CD14-positive monocyte (primary cell): ENCODE data around the gene INO80E. TPM values are rescaled to one million over a fixed set of nuclear protein-coding genes. Genes with fewer than 3 reads are reported as not detected.

ENCODE experiments used
- DNase-seq, 3 donors: peaks; one replicate each; pipeline ENCODE4 v3.0.0-alpha.2; 2011 to 2022
- H2AFZ ChIP-seq: 2 replicates; pipeline ENCODE4 v1.6.0; 2012; ENCODE audit warnings: mild to moderate bottlenecking, low read depth, low read length, inconsistent platforms; ENCODE audit not compliant: insufficient read depth, poor library complexity, severe bottlenecking
- H3K27ac ChIP-seq, 2 donors: 1 replicate in 1 of 2; 2 replicates in 1 of 2; pipeline ENCODE4 v1.5.1; 2012 to 2013; ENCODE audit warnings: low read length in 2 of 2, control low read depth in 1 of 2, inconsistent platforms in 1 of 2, low read depth in 1 of 2, mild to moderate bottlenecking in 1 of 2
- H3K27me3 ChIP-seq, 2 donors: one replicate each; pipeline versions ENCODE4 v1.6.0 to v1.6.1; 2011 to 2013; ENCODE audit warnings: low read length in 2 of 2; ENCODE audit not compliant: control insufficient read depth in 2 of 2, insufficient read depth in 2 of 2
- H3K36me3 ChIP-seq, 2 donors: replicated peaks in 1 of 2; 1 replicate in 1 of 2; 2 replicates in 1 of 2; pipeline versions ENCODE4 v1.5.1 to v1.6.1; 2012 to 2013; ENCODE audit warnings: low read length in 2 of 2, control low read depth in 1 of 2, inconsistent platforms in 1 of 2, mild to moderate bottlenecking in 1 of 2; ENCODE audit not compliant: insufficient read depth in 2 of 2, control insufficient read depth in 1 of 2
- H3K4me1 ChIP-seq, 2 donors: 1 replicate in 1 of 2; 2 replicates in 1 of 2; pipeline versions ENCODE4 v1.5.1 to v1.6.1; 2012 to 2013; ENCODE audit warnings: low read length in 2 of 2, control low read depth in 1 of 2, inconsistent platforms in 1 of 2, mild to moderate bottlenecking in 1 of 2, moderate library complexity in 1 of 2; ENCODE audit not compliant: insufficient read depth in 2 of 2, control insufficient read depth in 1 of 2
- H3K4me2 ChIP-seq: replicated peaks from 2 replicates; pipeline ENCODE3; 2012; ENCODE audit warnings: low read length, moderate library complexity, mild to moderate bottlenecking; ENCODE audit not compliant: poor library complexity, severe bottlenecking; ENCODE audit errors: extremely low read depth
- H3K4me3 ChIP-seq, 3 experiments: fragments of 200-600 bp in 1 of 3; sonication (generic) in 1 of 3; replicated peaks in 1 of 3; 1 replicate in 2 of 3; 2 replicates in 1 of 3; pipeline ENCODE4 v1.5.1; 2011 to 2013; ENCODE audit warnings: low read length in 3 of 3, mild to moderate bottlenecking in 3 of 3, control low read depth in 2 of 3, low read depth in 2 of 3, inconsistent platforms in 1 of 3, moderate library complexity in 1 of 3
- H3K79me2 ChIP-seq: 2 replicates; pipeline ENCODE4 v1.6.0; 2012; ENCODE audit warnings: mild to moderate bottlenecking, control low read depth, inconsistent platforms, low read length, moderate library complexity; ENCODE audit not compliant: insufficient read depth
- H3K9ac ChIP-seq: 2 replicates; pipeline ENCODE4 v1.6.0; 2017; ENCODE audit warnings: low read length, mild to moderate bottlenecking; ENCODE audit not compliant: insufficient read depth, poor library complexity, severe bottlenecking
- H3K9me3 ChIP-seq, 2 donors: replicated peaks in 1 of 2; 1 replicate in 1 of 2; 2 replicates in 1 of 2; pipeline versions ENCODE4 v1.5.1 to v1.6.1; 2012 to 2013; ENCODE audit warnings: low read length in 2 of 2, control low read depth in 1 of 2; ENCODE audit not compliant: control insufficient read depth in 1 of 2, insufficient read depth in 1 of 2
- H4K20me1 ChIP-seq: 2 replicates; pipeline ENCODE4 v1.6.0; 2012; ENCODE audit warnings: mild to moderate bottlenecking, low read length, control low read depth, moderate library complexity; ENCODE audit not compliant: insufficient read depth
- H3K27ac Mint-ChIP-seq, 7 donors: one replicate each; pipeline ENCODE4 v1.8.0; 2020; ENCODE audit warnings: mild to moderate bottlenecking in 7 of 7, mixed read lengths in 7 of 7, moderate library complexity in 6 of 7, inconsistent platforms in 2 of 7
- H3K27me3 Mint-ChIP-seq, 3 donors: one replicate each; pipeline ENCODE4 v1.8.0; 2021 to 2022; ENCODE audit warnings: low read depth in 3 of 3, mild to moderate bottlenecking in 3 of 3, mixed read lengths in 3 of 3, moderate library complexity in 3 of 3, inconsistent platforms in 1 of 3
- H3K36me3 Mint-ChIP-seq, 2 donors: one replicate each; pipeline ENCODE4 v1.8.0; 2020; ENCODE audit warnings: mixed read lengths in 2 of 2, inconsistent platforms in 1 of 2, mild to moderate bottlenecking in 1 of 2
- H3K4me1 Mint-ChIP-seq: one replicate; pipeline ENCODE4 v1.8.0; 2020; ENCODE audit warnings: mild to moderate bottlenecking, mixed read lengths
- H3K4me3 Mint-ChIP-seq, 2 donors: one replicate each; pipeline ENCODE4 v1.8.0; 2020; ENCODE audit warnings: mild to moderate bottlenecking in 2 of 2, mixed read lengths in 2 of 2, moderate library complexity in 1 of 2
- H3K9me3 Mint-ChIP-seq, 7 donors: one replicate each; pipeline ENCODE4 v1.8.0; 2020 to 2022; ENCODE audit warnings: mixed read lengths in 7 of 7, mild to moderate bottlenecking in 6 of 7, moderate library complexity in 6 of 7, inconsistent platforms in 2 of 7
- WGBS: methylation state at CpG from one replicate; pipeline ENCODE4 v1.1.5; 2013; ENCODE audit warnings: missing lambda C conversion rate; ENCODE audit not compliant: insufficient coverage; 5-methylcytosine and 5-hydroxymethylcytosine counted together
- intact Hi-C, 2 donors: fragments of 100-400 bp; cut with micrococcal nuclease; formaldehyde crosslinking; loops; one replicate each; pipeline versions ENCODE4 v1.15.0 to v1.15.1; 2023
- polyA plus RNA-seq, 3 donors: library from polyadenylated mRNA; depleted of rRNA in 1 of 3; unstranded in 2 of 3; stranded (reverse) in 1 of 3; fragments of 300-500 nt in 2 of 3; fragments of >200 nt in 1 of 3; fragmentation: Illumina TruSeq in 2 of 3; gene quantifications; 1 replicate in 2 of 3; 2 replicates in 1 of 3; pipeline ENCODE4 v1.2.3, GENCODE V29; 2012 to 2021
- TF ChIP-seq, protein P1 (sequence below): fragments of 200-600 bp; IDR thresholded peaks from one replicate; pipeline ENCODE4 v1.8.0; 2022; ENCODE audit warnings: antibody characterized with exemption, mild to moderate bottlenecking

Gene INO80E
- polyA plus RNA-seq, 3 donors, result 2.8 to 57.6 (median 3.5) TPM

DNA sequence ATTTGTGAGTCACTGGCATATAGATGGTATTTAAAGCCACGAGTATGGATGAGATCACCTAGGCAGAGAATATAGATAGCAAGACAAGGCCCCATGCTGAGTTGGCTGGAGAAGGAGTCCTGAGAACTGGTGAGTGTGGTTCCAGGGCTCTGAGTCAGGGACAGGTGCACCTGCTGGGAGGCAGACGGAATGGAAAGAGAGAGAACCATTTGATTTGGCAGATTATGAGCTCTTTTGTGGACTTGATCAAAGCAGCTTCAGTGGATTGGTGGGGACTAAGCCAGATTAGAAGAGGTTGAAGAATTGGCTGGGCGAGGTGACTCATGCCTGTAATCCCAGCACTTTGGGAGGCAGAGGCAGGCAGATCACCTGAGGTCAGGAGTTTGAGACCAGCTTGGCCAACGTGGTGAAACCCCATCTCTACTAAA is 22.7 kb downstream of the INO80E start:
- Histone ChIP-seq H3K36me3 (no peaks in the 10 kb centered on the region), H3K27ac (no peak overlapping the region), H3K4me3 (no peak overlapping the region), H3K9ac (no peak overlapping the region), H3K79me2 (no peaks in the 10 kb centered on the region), H3K27me3 (peaks cover 0 to 3% of the 10 kb centered on the region in 2 donors), H3K4me1 (peaks cover 11 to 15% of the 10 kb centered on the region in 2 donors), H2AFZ (no peak overlapping the region), H4K20me1 (no peaks in the 10 kb centered on the region), H3K9me3 (no peaks in the 10 kb centered on the region), H3K4me2 (no peak overlapping the region)
- peaks cover 0 to 3% (median 2%) of the 10 kb centered on the region in 7 donors for H3K9me3 Mint-ChIP-seq
- 62% methylated on average over 1 of the region's 4 CpGs for WGBS
- peaks cover 14% of the 10 kb centered on the region for H3K4me1 Mint-ChIP-seq
- intact Hi-C loops, result no loop called here
- TF ChIP-seq, protein P1, sequence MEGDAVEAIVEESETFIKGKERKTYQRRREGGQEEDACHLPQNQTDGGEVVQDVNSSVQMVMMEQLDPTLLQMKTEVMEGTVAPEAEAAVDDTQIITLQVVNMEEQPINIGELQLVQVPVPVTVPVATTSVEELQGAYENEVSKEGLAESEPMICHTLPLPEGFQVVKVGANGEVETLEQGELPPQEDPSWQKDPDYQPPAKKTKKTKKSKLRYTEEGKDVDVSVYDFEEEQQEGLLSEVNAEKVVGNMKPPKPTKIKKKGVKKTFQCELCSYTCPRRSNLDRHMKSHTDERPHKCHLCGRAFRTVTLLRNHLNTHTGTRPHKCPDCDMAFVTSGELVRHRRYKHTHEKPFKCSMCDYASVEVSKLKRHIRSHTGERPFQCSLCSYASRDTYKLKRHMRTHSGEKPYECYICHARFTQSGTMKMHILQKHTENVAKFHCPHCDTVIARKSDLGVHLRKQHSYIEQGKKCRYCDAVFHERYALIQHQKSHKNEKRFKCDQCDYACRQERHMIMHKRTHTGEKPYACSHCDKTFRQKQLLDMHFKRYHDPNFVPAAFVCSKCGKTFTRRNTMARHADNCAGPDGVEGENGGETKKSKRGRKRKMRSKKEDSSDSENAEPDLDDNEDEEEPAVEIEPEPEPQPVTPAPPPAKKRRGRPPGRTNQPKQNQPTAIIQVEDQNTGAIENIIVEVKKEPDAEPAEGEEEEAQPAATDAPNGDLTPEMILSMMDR, result no peak
- H3K36me3 Mint-ChIP-seq, result no peaks in the 10 kb centered on the region
- H3K27me3 Mint-ChIP-seq, result peaks cover 9 to 20% (median 17%) of the 10 kb centered on the region in 3 donors
- H3K4me3 Mint-ChIP-seq, result no peak overlapping the region
- H3K27ac Mint-ChIP-seq, result no peak overlapping the region
- no peak for DNase-seq

DNA sequence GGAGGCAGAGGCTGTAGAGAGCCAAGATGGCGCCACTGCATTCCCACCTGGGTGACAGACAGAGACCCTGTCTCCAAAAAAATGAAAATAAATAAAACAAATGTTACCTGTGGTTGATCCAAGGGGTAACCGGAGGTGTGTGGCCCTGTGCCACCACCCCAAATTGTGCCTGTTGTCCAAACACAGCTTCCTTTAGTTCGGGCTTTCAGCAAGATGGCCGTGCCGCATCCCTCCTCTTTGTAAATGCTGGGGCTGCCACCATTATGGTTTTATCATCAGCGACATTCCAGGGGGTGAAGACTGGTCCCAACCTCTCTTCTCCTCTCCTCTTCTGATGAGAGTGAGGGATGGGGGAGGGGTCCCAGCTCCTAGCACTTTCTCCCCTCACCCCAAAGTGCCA is 26.8 kb downstream of the INO80E start, which contains the start of gene C16orf92:
TSS of gene C16orf92 (plus strand) at position 312 of the 400 bp plus-strand sequence. CDS start 143 bp downstream, outside the sequence.
- Histone ChIP-seq H3K9ac (no peak within 1 kb of the TSS), H3K27me3 (peaks cover 0 to 11% of the 10 kb centered on the region in 2 donors), H3K9me3 (no peaks in the 10 kb centered on the region), H3K4me3 (no peak within 1 kb of the TSS), H2AFZ (no peak within 1 kb of the TSS), H4K20me1 (no peaks in the 10 kb centered on the region), H3K4me2 (no peak within 1 kb of the TSS), H3K4me1 (peaks cover 11 to 15% of the 10 kb centered on the region in 2 donors), H3K27ac (no peak within 1 kb of the TSS), H3K79me2 (no peaks in the 10 kb centered on the region), H3K36me3 (no peaks in the 10 kb centered on the region)
- 90% methylated on average over 2 of the region's 6 CpGs for WGBS
- intact Hi-C loops, result loop anchor here in 1 of 2 donors (10.0 kb wide), 2 partner anchors 78 to 328 kb away; no protein-coding TSS in a partner anchor
- H3K4me1 Mint-ChIP-seq, result peaks cover 14% of the 10 kb centered on the region
- peaks cover 0 to 5% (median 1%) of the 10 kb centered on the region in 7 donors for H3K9me3 Mint-ChIP-seq
- no peak within 1 kb of the TSS for H3K27ac Mint-ChIP-seq
- no peaks in the 10 kb centered on the region for H3K36me3 Mint-ChIP-seq
- no peak for DNase-seq
- no peak within 1 kb of the TSS for H3K4me3 Mint-ChIP-seq
- TF ChIP-seq, protein P1, result no peak
- H3K27me3 Mint-ChIP-seq, result peaks cover 15 to 25% (median 20%) of the 10 kb centered on the region in 3 donors
